NT2/D1 (cell line): Measurements from ENCODE around the gene TBX4.

Source experiments
- DNase-seq: peaks from one replicate; pipeline ENCODE4 v3.0.0-alpha.2; 2011; ENCODE audit warnings: low read depth, low spot score
- H3K27me3 ChIP-seq: 2 replicates; pipeline ENCODE4 v1.6.0; 2011; ENCODE audit warnings: mild to moderate bottlenecking; ENCODE audit not compliant: insufficient read length, insufficient read depth
- H3K36me3 ChIP-seq: 2 replicates; pipeline ENCODE4 v1.6.1; 2011; ENCODE audit warnings: mild to moderate bottlenecking, low read length, mixed read lengths; ENCODE audit not compliant: insufficient read depth, insufficient read length
- H3K4me1 ChIP-seq: 2 replicates; pipeline ENCODE4 v1.5.1; 2011; ENCODE audit not compliant: insufficient read depth, insufficient read length
- H3K4me3 ChIP-seq: 2 replicates; pipeline ENCODE4 v1.5.1; 2011; ENCODE audit warnings: low read depth; ENCODE audit not compliant: insufficient read length
- H3K9ac ChIP-seq: 2 replicates; pipeline ENCODE4 v1.6.0; 2011; ENCODE audit warnings: low read depth; ENCODE audit not compliant: insufficient read length
- H3K9me3 ChIP-seq: 2 replicates; pipeline ENCODE4 v1.5.1; 2011; ENCODE audit warnings: mild to moderate bottlenecking, low read length; ENCODE audit not compliant: insufficient read depth
- SUZ12 ChIP-seq: IDR thresholded peaks from 2 replicates; pipeline ENCODE4 v1.6.1; 2011; ENCODE audit not compliant: insufficient read length, insufficient read depth; ENCODE audit errors: extremely low read depth
- YY1 ChIP-seq: IDR thresholded peaks from 2 replicates; pipeline ENCODE4 v1.6.1; 2011; ENCODE audit not compliant: insufficient read length, insufficient read depth
- ZNF274 ChIP-seq: IDR thresholded peaks from 2 replicates; pipeline ENCODE4 v1.6.1; 2011; ENCODE audit warnings: mild to moderate bottlenecking, low read depth, low read length

Gene TBX4

GRCh38 chr17:61486135-61487120 is 34.2 kb downstream of the TBX4 start:
- TF ChIP-seq SUZ12 (no peak), ZNF274 (no peak), YY1 (no peak)
- Histone ChIP-seq H3K27me3 (no peaks in the 10 kb centered on the region), H3K9ac (no peak overlapping the region), H3K4me3 (no peak overlapping the region), H3K4me1 (peaks cover 17% of the 10 kb centered on the region), H3K36me3 (no peaks in the 10 kb centered on the region), H3K9me3 (no peaks in the 10 kb centered on the region)
- DNase-seq: no peak

GRCh38 chr17:61487161-61487988 is 35.2 kb downstream of the TBX4 start:
- Histone ChIP-seq H3K36me3 (no peaks in the 10 kb centered on the region), H3K9me3 (no peaks in the 10 kb centered on the region), H3K4me1 (peaks cover 17% of the 10 kb centered on the region), H3K27me3 (no peaks in the 10 kb centered on the region), H3K4me3 (no peak overlapping the region), H3K9ac (no peak overlapping the region)
- no peak for DNase-seq
- TF ChIP-seq ZNF274: no peak
- TF ChIP-seq YY1: no peak
- TF ChIP-seq SUZ12: no peak

DNA sequence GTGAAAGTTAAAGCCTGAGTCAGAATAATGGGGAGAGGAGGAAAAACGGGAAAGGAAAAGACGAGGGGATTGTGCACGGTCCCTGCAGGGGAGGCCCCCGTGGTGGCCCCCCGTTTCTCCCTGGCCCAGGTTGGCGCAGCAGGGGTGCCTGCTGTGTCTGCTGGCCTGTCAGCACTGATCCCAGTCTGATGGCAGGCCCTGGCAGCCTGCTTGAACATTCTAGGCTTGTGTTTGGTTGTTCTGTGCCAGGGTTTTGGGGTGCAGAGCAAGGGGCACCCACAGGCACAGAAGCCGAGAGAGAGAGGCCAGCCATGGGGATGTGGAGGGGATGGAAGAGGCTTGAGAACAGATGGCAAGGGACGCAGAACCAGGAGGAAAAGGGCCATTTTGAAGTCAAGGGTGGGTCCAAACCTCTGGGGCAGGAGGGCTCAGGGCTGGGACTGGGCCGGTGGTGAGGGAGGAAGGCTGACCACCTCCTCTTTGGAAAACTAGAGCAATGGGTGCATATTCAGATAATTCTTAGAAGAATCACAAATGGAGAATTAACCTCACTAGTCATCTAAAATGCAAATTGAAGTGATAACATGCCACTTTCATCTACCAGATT is 35.9 kb downstream of the TBX4 start:
- Histone ChIP-seq H3K36me3 (no peaks in the 10 kb centered on the region), H3K9ac (no peak overlapping the region), H3K4me1 (peaks cover 17% of the 10 kb centered on the region), H3K27me3 (no peaks in the 10 kb centered on the region), H3K4me3 (no peak overlapping the region), H3K9me3 (no peaks in the 10 kb centered on the region)
- DNase-seq: no peak
- TF ChIP-seq SUZ12: no peak
- no peak for TF ChIP-seq YY1
- no peak for TF ChIP-seq ZNF274

DNA sequence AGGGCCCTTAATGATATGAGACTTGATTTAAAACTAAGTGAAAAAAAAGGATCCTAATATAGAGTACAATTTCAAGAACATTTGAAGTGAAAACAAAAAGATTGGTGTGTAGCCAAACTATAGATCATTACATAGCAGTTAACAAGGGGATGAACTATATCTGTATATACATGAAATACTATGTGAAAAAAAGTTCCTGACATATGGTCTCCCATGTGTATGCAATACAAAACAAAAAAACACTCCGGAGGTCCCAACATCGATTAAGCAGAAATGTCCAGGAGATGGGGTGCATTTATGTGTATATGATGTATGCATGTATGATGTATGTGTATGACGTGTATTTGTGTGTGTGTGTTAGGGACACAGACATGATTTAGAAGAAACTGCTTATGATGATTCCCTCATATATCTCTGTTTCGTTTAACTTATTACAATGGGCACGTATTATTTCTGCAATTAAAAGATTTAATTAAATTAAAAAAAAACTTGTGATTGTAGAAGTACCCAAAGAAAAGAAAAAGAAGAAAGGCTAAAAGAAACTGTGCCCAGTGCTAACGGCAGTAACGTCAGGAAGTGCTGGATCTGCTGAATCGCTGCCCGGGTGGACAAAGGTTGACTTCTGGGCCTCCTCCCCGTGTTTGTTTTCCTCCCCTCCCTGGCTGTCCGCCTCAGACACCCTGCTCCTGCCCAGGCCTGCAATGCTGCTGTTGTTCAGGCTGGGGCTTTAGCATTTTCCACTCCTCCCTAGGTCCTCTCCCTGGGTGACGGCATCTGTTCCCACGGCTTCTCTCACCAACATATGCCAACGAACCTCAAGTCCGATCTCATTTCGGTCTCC is 36.9 kb downstream of the TBX4 start:
- no peak overlapping the region for H3K4me3 ChIP-seq
- H3K36me3 ChIP-seq: no peaks in the 10 kb centered on the region
- no peak for TF ChIP-seq SUZ12
- TF ChIP-seq ZNF274: no peak
- no peak for TF ChIP-seq YY1
- no peaks in the 10 kb centered on the region for H3K9me3 ChIP-seq
- H3K27me3 ChIP-seq: no peaks in the 10 kb centered on the region
- H3K4me1 ChIP-seq: peaks cover 17% of the 10 kb centered on the region
- DNase-seq: no peak
- no peak overlapping the region for H3K9ac ChIP-seq

DNA sequence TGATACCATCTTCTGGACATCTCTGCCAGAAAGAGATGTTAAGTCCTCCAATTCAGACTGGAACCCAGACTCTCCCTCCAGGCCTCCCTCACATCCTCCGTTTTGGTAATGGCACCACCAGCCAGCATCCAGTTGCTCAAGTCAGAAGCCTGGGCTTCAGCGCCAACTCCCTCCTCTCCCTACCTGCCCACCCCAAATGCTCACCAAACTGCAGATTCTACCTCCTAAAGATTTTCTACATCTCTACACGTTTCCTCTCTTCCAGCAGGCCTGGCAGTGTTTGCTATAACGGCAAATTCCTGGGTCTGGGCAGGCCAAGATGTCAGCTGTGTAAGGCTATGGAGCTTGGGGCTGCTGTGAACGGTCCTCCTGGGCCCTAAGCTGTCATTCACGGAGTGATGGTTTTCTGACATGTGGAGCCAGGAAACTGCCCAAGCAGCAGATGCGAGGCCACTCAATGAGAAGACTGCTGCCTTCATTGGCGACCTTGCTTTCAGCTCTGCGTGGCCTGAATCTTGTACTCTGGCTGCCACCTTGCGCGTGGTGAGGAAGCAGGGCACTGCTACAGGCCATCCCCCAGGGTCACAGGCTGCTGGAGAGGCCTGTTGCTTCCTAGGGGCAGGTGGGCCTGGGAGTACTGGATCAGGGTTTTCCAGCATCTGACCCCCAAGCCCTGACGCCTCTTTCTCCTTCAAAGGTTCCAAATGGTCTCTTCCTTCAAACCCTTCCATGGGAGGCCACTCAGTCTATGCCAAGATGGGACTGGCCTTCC is 37.7 kb downstream of the TBX4 start:
- Histone ChIP-seq H3K4me1 (peaks cover 17% of the 10 kb centered on the region), H3K27me3 (no peaks in the 10 kb centered on the region), H3K9ac (no peak overlapping the region), H3K36me3 (no peaks in the 10 kb centered on the region), H3K9me3 (no peaks in the 10 kb centered on the region), H3K4me3 (no peak overlapping the region)
- no peak for TF ChIP-seq YY1
- TF ChIP-seq SUZ12: no peak
- no peak for DNase-seq

GRCh38 chr17:61490540-61490975 is 38.3 kb downstream of the TBX4 start:
- Histone ChIP-seq H3K9ac (no peak overlapping the region), H3K4me1 (peaks cover 11% of the 10 kb centered on the region), H3K9me3 (no peaks in the 10 kb centered on the region), H3K4me3 (no peak overlapping the region), H3K27me3 (no peaks in the 10 kb centered on the region), H3K36me3 (no peaks in the 10 kb centered on the region)
- TF ChIP-seq YY1 (no peak), SUZ12 (no peak), ZNF274 (no peak)
- DNase-seq: no peak
